ENCODE data around the gene PKIG. TPM values are rescaled to one million over a fixed set of nuclear protein-coding genes. Genes with fewer than 3 reads are reported as not detected.

PKIG gene
- total and polyA plus RNA-seq, 10 of the 15 experiments (the other 5 are each of a cell fraction or from before 2014, with no cell fraction given) = 5.7 to 82.3 (median 39.7) TPM

DNA sequence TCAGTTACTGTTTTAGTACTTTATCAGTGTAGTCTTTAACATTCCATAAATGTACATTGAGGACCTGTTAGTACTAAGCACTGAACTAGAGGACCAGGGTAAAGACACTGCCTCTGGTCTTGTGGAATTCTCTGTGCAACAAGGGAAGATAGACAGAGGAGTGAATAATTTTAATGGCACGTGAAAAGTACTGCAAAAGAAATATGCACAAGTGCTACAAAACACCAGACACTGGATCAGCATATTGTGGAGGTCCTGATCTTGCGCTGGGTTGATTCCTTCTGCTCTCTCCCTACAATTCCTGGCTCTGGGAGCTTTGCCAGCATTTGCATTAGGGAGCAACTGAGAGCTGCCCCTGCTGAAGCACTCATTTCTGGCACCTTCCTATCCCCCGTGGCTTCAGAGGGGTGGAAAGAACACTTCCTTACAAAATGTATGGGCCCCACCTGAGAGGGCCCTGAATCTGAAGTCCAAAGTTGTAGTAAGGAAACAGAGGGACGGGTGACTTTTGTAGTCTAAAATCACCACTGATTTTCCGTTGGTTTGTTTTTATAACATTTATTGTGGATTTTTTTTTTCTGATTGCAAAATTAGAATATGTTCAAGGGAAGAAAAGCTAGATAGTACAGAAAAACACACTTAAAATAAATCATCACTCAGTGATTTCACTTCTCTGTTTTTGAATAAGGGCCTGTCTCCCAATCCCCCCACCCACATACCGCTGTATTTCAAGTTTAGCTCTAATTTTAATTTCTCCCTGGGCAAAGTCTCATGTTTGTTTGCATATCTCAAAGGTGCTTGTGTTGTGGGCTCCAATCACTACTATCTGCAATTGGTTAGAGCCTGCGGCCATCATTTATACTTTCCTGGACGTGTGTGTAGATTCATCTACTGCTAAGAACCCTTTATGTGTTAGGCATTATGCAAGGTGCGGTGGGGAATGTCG, 4.9 kb downstream of the PKIG start (continued):
- TF ChIP-seq, protein P1, sequence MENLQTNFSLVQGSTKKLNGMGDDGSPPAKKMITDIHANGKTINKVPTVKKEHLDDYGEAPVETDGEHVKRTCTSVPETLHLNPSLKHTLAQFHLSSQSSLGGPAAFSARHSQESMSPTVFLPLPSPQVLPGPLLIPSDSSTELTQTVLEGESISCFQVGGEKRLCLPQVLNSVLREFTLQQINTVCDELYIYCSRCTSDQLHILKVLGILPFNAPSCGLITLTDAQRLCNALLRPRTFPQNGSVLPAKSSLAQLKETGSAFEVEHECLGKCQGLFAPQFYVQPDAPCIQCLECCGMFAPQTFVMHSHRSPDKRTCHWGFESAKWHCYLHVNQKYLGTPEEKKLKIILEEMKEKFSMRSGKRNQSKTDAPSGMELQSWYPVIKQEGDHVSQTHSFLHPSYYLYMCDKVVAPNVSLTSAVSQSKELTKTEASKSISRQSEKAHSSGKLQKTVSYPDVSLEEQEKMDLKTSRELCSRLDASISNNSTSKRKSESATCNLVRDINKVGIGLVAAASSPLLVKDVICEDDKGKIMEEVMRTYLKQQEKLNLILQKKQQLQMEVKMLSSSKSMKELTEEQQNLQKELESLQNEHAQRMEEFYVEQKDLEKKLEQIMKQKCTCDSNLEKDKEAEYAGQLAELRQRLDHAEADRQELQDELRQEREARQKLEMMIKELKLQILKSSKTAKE (IDR thresholded peaks at IDR 0.05; ENCODE audit: low read depth, poor library complexity, severe bottlenecking) = peak; percentile 54
- TF ChIP-seq JUND (IDR thresholded peaks at IDR 0.05; ENCODE audit: low read depth, low read length) = no peak
- no peak for TF ChIP-seq SMAD5 (IDR thresholded peaks at IDR 0.05; ENCODE audit: low read depth)
- TF ChIP-seq, protein P2, sequence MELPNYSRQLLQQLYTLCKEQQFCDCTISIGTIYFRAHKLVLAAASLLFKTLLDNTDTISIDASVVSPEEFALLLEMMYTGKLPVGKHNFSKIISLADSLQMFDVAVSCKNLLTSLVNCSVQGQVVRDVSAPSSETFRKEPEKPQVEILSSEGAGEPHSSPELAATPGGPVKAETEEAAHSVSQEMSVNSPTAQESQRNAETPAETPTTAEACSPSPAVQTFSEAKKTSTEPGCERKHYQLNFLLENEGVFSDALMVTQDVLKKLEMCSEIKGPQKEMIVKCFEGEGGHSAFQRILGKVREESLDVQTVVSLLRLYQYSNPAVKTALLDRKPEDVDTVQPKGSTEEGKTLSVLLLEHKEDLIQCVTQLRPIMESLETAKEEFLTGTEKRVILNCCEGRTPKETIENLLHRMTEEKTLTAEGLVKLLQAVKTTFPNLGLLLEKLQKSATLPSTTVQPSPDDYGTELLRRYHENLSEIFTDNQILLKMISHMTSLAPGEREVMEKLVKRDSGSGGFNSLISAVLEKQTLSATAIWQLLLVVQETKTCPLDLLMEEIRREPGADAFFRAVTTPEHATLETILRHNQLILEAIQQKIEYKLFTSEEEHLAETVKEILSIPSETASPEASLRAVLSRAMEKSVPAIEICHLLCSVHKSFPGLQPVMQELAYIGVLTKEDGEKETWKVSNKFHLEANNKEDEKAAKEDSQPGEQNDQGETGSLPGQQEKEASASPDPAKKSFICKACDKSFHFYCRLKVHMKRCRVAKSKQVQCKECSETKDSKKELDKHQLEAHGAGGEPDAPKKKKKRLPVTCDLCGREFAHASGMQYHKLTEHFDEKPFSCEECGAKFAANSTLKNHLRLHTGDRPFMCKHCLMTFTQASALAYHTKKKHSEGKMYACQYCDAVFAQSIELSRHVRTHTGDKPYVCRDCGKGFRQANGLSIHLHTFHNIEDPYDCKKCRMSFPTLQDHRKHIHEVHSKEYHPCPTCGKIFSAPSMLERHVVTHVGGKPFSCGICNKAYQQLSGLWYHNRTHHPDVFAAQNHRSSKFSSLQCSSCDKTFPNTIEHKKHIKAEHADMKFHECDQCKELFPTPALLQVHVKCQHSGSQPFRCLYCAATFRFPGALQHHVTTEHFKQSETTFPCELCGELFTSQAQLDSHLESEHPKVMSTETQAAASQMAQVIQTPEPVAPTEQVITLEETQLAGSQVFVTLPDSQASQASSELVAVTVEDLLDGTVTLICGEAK (IDR thresholded peaks at IDR 0.05; ENCODE audit: borderline replicate concordance) = no peak
- TF ChIP-seq, protein P3, sequence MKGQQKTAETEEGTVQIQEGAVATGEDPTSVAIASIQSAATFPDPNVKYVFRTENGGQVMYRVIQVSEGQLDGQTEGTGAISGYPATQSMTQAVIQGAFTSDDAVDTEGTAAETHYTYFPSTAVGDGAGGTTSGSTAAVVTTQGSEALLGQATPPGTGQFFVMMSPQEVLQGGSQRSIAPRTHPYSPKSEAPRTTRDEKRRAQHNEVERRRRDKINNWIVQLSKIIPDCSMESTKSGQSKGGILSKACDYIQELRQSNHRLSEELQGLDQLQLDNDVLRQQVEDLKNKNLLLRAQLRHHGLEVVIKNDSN (IDR thresholded peaks at IDR 0.05; ENCODE audit: borderline replicate concordance, extremely low read length, insufficient read depth, low read depth, low read length) = no peak
